ENCODE data around the gene F5. TPM values are rescaled to one million over a fixed set of nuclear protein-coding genes. Genes with fewer than 3 reads are reported as not detected.

Gene F5
- total RNA-seq, 1 donor from 2014 or later, result 38.6 TPM

- Mint-ChIP-seq H3K27me3 (ENCODE audit: low read depth) (no peaks in the 10 kb centered on the region), H3K9me3 (no peaks in the 10 kb centered on the region), H3K27ac (no peak overlapping the region), H3K4me3 (no peak overlapping the region), H3K36me3 (peaks cover 3% of the 10 kb centered on the region), H3K4me1 (peaks cover 5% of the 10 kb centered on the region)
- TF ChIP-seq, protein P1, sequence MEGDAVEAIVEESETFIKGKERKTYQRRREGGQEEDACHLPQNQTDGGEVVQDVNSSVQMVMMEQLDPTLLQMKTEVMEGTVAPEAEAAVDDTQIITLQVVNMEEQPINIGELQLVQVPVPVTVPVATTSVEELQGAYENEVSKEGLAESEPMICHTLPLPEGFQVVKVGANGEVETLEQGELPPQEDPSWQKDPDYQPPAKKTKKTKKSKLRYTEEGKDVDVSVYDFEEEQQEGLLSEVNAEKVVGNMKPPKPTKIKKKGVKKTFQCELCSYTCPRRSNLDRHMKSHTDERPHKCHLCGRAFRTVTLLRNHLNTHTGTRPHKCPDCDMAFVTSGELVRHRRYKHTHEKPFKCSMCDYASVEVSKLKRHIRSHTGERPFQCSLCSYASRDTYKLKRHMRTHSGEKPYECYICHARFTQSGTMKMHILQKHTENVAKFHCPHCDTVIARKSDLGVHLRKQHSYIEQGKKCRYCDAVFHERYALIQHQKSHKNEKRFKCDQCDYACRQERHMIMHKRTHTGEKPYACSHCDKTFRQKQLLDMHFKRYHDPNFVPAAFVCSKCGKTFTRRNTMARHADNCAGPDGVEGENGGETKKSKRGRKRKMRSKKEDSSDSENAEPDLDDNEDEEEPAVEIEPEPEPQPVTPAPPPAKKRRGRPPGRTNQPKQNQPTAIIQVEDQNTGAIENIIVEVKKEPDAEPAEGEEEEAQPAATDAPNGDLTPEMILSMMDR (IDR thresholded peaks at IDR 0.05; ENCODE audit: unreplicated experiment), result no peak
- DNase-seq (ENCODE audit: low spot score in 2 of 2, unreplicated experiment in 2 of 2), result no peak
Observed at GRCh38 chr1:169513208-169513607, 73.1 kb downstream of the F5 start.

GRCh38 chr1:169511316-169512005, 74.8 kb downstream of the F5 start:
- Mint-ChIP-seq H3K4me1 (no peaks in the 10 kb centered on the region), H3K27ac (no peak overlapping the region), H3K27me3 (ENCODE audit: low read depth) (no peaks in the 10 kb centered on the region), H3K4me3 (no peak overlapping the region), H3K9me3 (no peaks in the 10 kb centered on the region), H3K36me3 (no peaks in the 10 kb centered on the region)
- TF ChIP-seq, protein P1 (IDR thresholded peaks at IDR 0.05; ENCODE audit: unreplicated experiment), result no peak
- DNase-seq (ENCODE audit: low spot score in 2 of 2, unreplicated experiment in 2 of 2), result no peak

GRCh38 chr1:169510060-169510459, 76.2 kb downstream of the F5 start:
- DNase-seq (ENCODE audit: low spot score in 2 of 2, unreplicated experiment in 2 of 2), result no peak
- Mint-ChIP-seq H3K27me3 (ENCODE audit: low read depth) (no peaks in the 10 kb centered on the region), H3K36me3 (no peaks in the 10 kb centered on the region), H3K9me3 (no peaks in the 10 kb centered on the region), H3K27ac (no peak overlapping the region), H3K4me1 (no peaks in the 10 kb centered on the region), H3K4me3 (no peak overlapping the region)
- TF ChIP-seq, protein P1 (IDR thresholded peaks at IDR 0.05; ENCODE audit: unreplicated experiment), result no peak

DNA sequence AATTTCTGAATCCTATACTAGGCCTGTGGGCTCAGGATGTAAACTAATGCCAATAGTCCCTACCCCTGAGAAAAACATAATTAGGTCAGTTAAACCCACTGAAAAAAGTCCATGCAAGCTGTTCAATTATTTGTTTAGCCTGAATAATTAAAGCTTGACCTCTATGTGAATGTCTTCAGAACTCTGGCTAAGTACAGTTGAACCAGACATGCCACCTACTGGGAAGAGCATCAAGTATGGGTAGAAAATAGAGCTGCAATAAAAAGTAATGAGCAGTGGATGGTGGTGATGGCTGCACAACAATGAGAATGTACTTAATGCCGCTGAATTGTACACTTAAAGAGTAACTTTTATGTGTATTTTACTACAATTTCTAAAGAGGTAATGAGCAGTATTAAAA, 76.9 kb downstream of the F5 start:
- Mint-ChIP-seq H3K36me3 (no peaks in the 10 kb centered on the region), H3K9me3 (no peaks in the 10 kb centered on the region), H3K27ac (no peak overlapping the region), H3K4me3 (no peak overlapping the region), H3K4me1 (no peaks in the 10 kb centered on the region), H3K27me3 (ENCODE audit: low read depth) (no peaks in the 10 kb centered on the region)
- TF ChIP-seq, protein P1 (IDR thresholded peaks at IDR 0.05; ENCODE audit: unreplicated experiment), result no peak
- no peak for DNase-seq (ENCODE audit: low spot score in 2 of 2, unreplicated experiment in 2 of 2)

- TF ChIP-seq, protein P1 (IDR thresholded peaks at IDR 0.05; ENCODE audit: unreplicated experiment), result no peak
- Mint-ChIP-seq H3K27me3 (ENCODE audit: low read depth) (no peaks in the 10 kb centered on the region), H3K4me3 (no peak overlapping the region), H3K4me1 (no peaks in the 10 kb centered on the region), H3K9me3 (no peaks in the 10 kb centered on the region), H3K27ac (no peak overlapping the region), H3K36me3 (no peaks in the 10 kb centered on the region)
- DNase-seq (ENCODE audit: low spot score in 2 of 2, unreplicated experiment in 2 of 2), result no peak
Observed at GRCh38 chr1:169508432-169509338, 77.6 kb downstream of the F5 start.

All from mesothelial cell of epicardium (in vitro differentiated cells).